ENCODE data around the gene CRTC1. TPM values are rescaled to one million over a fixed set of nuclear protein-coding genes. Genes with fewer than 3 reads are reported as not detected.

CRTC1 gene
- total and polyA plus RNA-seq, 2 of the 13 experiments (the other 11 are each of a cell fraction or from before 2014, with no cell fraction given) = 2.0 to 2.7 TPM

DNA sequence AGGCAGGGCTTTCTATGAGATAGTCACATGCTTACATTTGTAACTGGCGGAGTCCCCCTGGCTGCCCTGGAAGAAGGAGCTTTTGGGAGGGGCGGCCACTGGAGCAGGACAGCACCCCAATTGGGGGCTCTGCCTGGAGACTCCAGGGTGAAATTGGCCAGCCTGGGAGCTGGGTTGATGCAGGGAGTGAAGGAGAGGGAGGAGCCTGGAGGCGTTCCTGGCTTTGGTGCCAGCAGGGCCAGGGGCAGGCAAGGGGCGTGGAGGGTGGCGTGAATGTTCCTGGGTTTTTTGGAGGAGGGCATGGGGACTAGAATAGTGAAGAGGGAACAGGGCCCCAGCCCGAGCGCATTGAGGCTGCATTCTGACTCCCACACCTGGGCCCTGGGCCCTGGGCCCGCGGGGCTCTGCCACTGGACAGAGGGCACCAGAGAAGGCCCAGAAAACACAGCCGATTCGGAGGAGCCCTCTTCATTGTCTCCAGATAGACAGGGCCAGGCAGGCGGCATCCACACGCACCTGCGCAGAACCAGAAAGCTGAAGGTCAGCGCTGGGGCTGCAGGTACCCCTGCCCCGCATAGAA lies 78.1 kb downstream of the CRTC1 start:
- no peak overlapping the region for H3K9ac ChIP-seq (ENCODE audit: insufficient read depth, low read depth, low read length)

DNA sequence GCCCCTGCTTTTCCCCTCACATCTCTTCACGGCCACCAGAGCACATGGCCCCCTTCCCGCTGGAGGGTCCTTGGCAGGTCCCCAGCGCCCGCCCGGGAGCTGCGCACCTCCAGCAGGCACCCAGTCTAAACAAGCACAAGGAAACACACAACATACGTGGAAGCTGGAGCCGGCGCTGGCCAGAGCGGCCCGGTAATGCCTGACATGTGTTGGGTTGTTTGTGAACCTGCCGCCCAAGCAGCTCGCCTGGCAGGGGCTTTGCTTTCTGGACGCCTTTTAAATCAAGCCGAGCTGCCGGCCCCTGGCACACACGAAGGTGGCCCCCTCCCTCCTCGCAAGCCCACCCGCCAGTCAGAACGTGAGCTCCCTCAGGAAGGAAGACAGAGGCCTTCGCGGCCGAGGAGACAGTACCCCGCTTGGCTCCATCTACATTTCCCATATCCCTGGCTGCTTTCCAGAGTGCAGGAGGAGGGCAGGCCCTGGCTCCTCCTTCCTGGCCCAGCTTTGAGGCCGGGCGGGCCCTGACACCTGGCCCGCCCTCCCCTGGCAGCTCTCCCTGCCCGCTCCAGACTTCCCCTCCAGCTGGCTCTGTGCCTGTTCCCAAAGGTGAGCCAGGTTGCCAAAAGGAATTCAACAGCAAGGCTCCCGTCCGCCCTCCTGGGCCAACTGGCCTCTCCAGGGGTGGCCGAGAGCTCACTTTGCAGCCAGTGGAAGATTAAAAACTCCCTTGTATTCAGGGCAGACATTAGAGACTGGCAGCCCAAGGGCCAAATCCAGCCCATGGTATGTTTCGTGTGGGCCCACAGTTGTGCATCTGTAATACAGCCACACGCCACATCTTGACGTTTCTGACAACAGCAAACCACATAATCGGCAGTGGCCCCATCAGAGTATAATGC lies 78.9 kb downstream of the CRTC1 start:
- intact Hi-C loops (cut with micrococcal nuclease; ENCODE audit: unreplicated experiment) = no loop called here
- H3K4me1 ChIP-seq (ENCODE audit: insufficient read depth, low read length) = peaks cover 16% of the 10 kb centered on the region
- no peak overlapping the region for H3K27ac ChIP-seq (ENCODE audit: extremely low read length, insufficient read depth, low read length)
- no peak overlapping the region for H2AFZ ChIP-seq (ENCODE audit: low read length)
- ATAC-seq (peak; percentile 83), DNase-seq (ENCODE audit: low spot score) (peak; percentile 63), FAIRE-seq (peak; percentile 63)
- H3K36me3 ChIP-seq (replicated peaks in 1 of 2; ENCODE audit: control insufficient read depth in 1 of 2, insufficient read depth in 2 of 2, low read length in 2 of 2) = no peaks in the 10 kb centered on the region
- no TSS peak for BruUV-seq (replicated peaks)
- WGBS (ENCODE audit: low lambda C conversion rate) = 22% methylated on average over 14 of the region's 35 CpGs
- no peaks in the 10 kb centered on the region for H3K27me3 ChIP-seq (ENCODE audit: control insufficient read depth in 1 of 2, insufficient read depth in 2 of 2, low read length in 2 of 2)
- H3K79me2 ChIP-seq (ENCODE audit: insufficient read depth, low read length) = no peaks in the 10 kb centered on the region
- peak overlapping the region in 1 of 3 experiments; percentile 39; a peak in 1 of 6 replicates for H3K4me3 ChIP-seq (replicated peaks in 1 of 3; ENCODE audit: insufficient read depth in 1 of 3, low read depth in 2 of 3, low read length in 3 of 3)
- ChIA-PET POLR2A (interaction anchor here (0.8 to 1.4 kb wide), 6 partner anchors 21 to 174 kb away, joined by 3 to 7 read pairs (median 4); no protein-coding TSS in a partner anchor), CTCF (ENCODE audit: low intra/inter-chr PET ratio, low total read pairs) (no interaction called here)
- H3K4me2 ChIP-seq (ENCODE audit: low read depth, low read length) = peak overlapping the region; percentile 58
- no peak overlapping the region for H3K9ac ChIP-seq (ENCODE audit: insufficient read depth, low read depth, low read length)
- in situ Hi-C loops (cut with HindIII; ENCODE audit: extremely low pct_ligation_motif_present, low pct_unique_long_range_greater_than_20kb) = no loop called here
- no peaks in the 10 kb centered on the region for H4K20me1 ChIP-seq (ENCODE audit: insufficient read depth, low read length)
- H3K9me3 ChIP-seq (ENCODE audit: low read length) = no peaks in the 10 kb centered on the region
- TF ChIP-seq ZNF263 (CRISPR knock-in tag; IDR thresholded peaks at IDR 0.05) (peak; percentile 43; the same call in 1 of the 2 replicates), STAG1 (CRISPR knock-in tag; IDR thresholded peaks at IDR 0.05) (peak; percentile 33; the same call in 1 of the 2 replicates), HOXA3 (CRISPR knock-in tag; IDR thresholded peaks at IDR 0.05) (no peak), ZNF335 (CRISPR knock-in tag; IDR thresholded peaks at IDR 0.05) (no peak), YEATS4 (CRISPR knock-in tag; IDR thresholded peaks at IDR 0.05; ENCODE audit: borderline replicate concordance) (no peak)
- TF ChIP-seq, protein P1, sequence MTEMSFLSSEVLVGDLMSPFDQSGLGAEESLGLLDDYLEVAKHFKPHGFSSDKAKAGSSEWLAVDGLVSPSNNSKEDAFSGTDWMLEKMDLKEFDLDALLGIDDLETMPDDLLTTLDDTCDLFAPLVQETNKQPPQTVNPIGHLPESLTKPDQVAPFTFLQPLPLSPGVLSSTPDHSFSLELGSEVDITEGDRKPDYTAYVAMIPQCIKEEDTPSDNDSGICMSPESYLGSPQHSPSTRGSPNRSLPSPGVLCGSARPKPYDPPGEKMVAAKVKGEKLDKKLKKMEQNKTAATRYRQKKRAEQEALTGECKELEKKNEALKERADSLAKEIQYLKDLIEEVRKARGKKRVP (CRISPR knock-in tag; IDR thresholded peaks at IDR 0.05) = no peak
- TF ChIP-seq, protein P2, sequence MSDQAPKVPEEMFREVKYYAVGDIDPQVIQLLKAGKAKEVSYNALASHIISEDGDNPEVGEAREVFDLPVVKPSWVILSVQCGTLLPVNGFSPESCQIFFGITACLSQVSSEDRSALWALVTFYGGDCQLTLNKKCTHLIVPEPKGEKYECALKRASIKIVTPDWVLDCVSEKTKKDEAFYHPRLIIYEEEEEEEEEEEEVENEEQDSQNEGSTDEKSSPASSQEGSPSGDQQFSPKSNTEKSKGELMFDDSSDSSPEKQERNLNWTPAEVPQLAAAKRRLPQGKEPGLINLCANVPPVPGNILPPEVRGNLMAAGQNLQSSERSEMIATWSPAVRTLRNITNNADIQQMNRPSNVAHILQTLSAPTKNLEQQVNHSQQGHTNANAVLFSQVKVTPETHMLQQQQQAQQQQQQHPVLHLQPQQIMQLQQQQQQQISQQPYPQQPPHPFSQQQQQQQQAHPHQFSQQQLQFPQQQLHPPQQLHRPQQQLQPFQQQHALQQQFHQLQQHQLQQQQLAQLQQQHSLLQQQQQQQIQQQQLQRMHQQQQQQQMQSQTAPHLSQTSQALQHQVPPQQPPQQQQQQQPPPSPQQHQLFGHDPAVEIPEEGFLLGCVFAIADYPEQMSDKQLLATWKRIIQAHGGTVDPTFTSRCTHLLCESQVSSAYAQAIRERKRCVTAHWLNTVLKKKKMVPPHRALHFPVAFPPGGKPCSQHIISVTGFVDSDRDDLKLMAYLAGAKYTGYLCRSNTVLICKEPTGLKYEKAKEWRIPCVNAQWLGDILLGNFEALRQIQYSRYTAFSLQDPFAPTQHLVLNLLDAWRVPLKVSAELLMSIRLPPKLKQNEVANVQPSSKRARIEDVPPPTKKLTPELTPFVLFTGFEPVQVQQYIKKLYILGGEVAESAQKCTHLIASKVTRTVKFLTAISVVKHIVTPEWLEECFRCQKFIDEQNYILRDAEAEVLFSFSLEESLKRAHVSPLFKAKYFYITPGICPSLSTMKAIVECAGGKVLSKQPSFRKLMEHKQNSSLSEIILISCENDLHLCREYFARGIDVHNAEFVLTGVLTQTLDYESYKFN (CRISPR knock-in tag; conservative IDR thresholded peaks at IDR 0.05) = 0 out of 2 replicates have a peak, but pooled peaks have one; percentile 11
- TF ChIP-seq, protein P3, sequence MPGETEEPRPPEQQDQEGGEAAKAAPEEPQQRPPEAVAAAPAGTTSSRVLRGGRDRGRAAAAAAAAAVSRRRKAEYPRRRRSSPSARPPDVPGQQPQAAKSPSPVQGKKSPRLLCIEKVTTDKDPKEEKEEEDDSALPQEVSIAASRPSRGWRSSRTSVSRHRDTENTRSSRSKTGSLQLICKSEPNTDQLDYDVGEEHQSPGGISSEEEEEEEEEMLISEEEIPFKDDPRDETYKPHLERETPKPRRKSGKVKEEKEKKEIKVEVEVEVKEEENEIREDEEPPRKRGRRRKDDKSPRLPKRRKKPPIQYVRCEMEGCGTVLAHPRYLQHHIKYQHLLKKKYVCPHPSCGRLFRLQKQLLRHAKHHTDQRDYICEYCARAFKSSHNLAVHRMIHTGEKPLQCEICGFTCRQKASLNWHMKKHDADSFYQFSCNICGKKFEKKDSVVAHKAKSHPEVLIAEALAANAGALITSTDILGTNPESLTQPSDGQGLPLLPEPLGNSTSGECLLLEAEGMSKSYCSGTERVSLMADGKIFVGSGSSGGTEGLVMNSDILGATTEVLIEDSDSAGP (CRISPR knock-in tag; IDR thresholded peaks at IDR 0.05; ENCODE audit: borderline replicate concordance) = 0 out of 2 replicates have a peak, but pooled peaks have one; percentile 15

More for the DNA sequence above, 78.1 kb downstream of the CRTC1 start:
- 88% methylated on average over 7 of the region's 16 CpGs for WGBS (ENCODE audit: low lambda C conversion rate)
- DNase-seq (ENCODE audit: low spot score) = no peak
- Histone ChIP-seq H3K27me3 (ENCODE audit: control insufficient read depth in 1 of 2, insufficient read depth in 2 of 2, low read length in 2 of 2) (no peaks in the 10 kb centered on the region), H3K4me2 (ENCODE audit: low read depth, low read length) (no peak overlapping the region), H3K79me2 (ENCODE audit: insufficient read depth, low read length) (no peaks in the 10 kb centered on the region), H2AFZ (ENCODE audit: low read length) (no peak overlapping the region), H3K9me3 (ENCODE audit: low read length) (no peaks in the 10 kb centered on the region), H4K20me1 (ENCODE audit: insufficient read depth, low read length) (no peaks in the 10 kb centered on the region), H3K4me1 (ENCODE audit: insufficient read depth, low read length) (peaks cover 24% of the 10 kb centered on the region), H3K4me3 (replicated peaks in 1 of 3; ENCODE audit: insufficient read depth in 1 of 3, low read depth in 2 of 3, low read length in 3 of 3) (no peak overlapping the region), H3K27ac (ENCODE audit: extremely low read length, insufficient read depth, low read length) (no peak overlapping the region), H3K36me3 (replicated peaks in 1 of 2; ENCODE audit: control insufficient read depth in 1 of 2, insufficient read depth in 2 of 2, low read length in 2 of 2) (no peaks in the 10 kb centered on the region)
- ChIA-PET POLR2A (interaction anchor here (1.4 kb wide), 1 partner anchor 21 kb away, joined by 7 read pairs; no protein-coding TSS in a partner anchor), CTCF (ENCODE audit: low intra/inter-chr PET ratio, low total read pairs) (no interaction called here)
- no peak for FAIRE-seq
- 0 out of 2 replicates have a peak, but pooled peaks have one; percentile 6 for TF ChIP-seq POLR2G (IDR thresholded peaks at IDR 0.05; ENCODE audit: low read depth, low read length)
- TF ChIP-seq KDM3A (CRISPR knock-in tag; IDR thresholded peaks at IDR 0.05; ENCODE audit: low read depth) = no peak
- in situ Hi-C loops (cut with HindIII; ENCODE audit: extremely low pct_ligation_motif_present, low pct_unique_long_range_greater_than_20kb) = no loop called here
- no TSS peak for BruUV-seq (replicated peaks)
- ATAC-seq = no peak
- intact Hi-C loops (cut with micrococcal nuclease; ENCODE audit: unreplicated experiment) = no loop called here

All from HepG2 (cell line).